ENCODE measurements around the gene NCBP2L. TPM values are rescaled to one million over a fixed set of nuclear protein-coding genes. Genes with fewer than 3 reads are reported as not detected.

Gene NCBP2L
- total RNA-seq, 1 donor from 2014 or later: not detected

GRCh38 chrX:107760304-107761077 lies 17.0 kb upstream of the NCBP2L start:
- Mint-ChIP-seq H3K36me3 (no peaks in the 10 kb centered on the region), H3K27me3 (ENCODE audit: low read depth) (peaks cover 20% of the 10 kb centered on the region), H3K9me3 (peaks cover 4% of the 10 kb centered on the region), H3K4me1 (no peaks in the 10 kb centered on the region), H3K27ac (no peak overlapping the region), H3K4me3 (no peak overlapping the region)
- no peak for TF ChIP-seq CTCF (IDR thresholded peaks at IDR 0.05; ENCODE audit: unreplicated experiment)
- DNase-seq (ENCODE audit: low spot score in 2 of 2, unreplicated experiment in 2 of 2): no peak

GRCh38 chrX:107763647-107764046 lies 13.9 kb upstream of the NCBP2L start:
- TF ChIP-seq CTCF (IDR thresholded peaks at IDR 0.05; ENCODE audit: unreplicated experiment): no peak
- no peaks in the 10 kb centered on the region for H3K36me3 Mint-ChIP-seq
- DNase-seq (ENCODE audit: low spot score in 2 of 2, unreplicated experiment in 2 of 2): no peak
- H3K27me3 Mint-ChIP-seq (ENCODE audit: low read depth): peaks cover 19% of the 10 kb centered on the region
- no peak overlapping the region for H3K4me3 Mint-ChIP-seq
- H3K4me1 Mint-ChIP-seq: no peaks in the 10 kb centered on the region
- H3K9me3 Mint-ChIP-seq: peaks cover 7% of the 10 kb centered on the region
- H3K27ac Mint-ChIP-seq: no peak overlapping the region

- Mint-ChIP-seq H3K4me3 (no peak overlapping the region), H3K27ac (no peak overlapping the region)
Measured at GRCh38 chrX:107764845-107765608, 12.5 kb upstream of the NCBP2L start.

GRCh38 chrX:107766470-107767150 lies 10.9 kb upstream of the NCBP2L start:
- no peak for DNase-seq (ENCODE audit: low spot score in 2 of 2, unreplicated experiment in 2 of 2)

More at GRCh38 chrX:107764845-107765608, 12.5 kb upstream of the NCBP2L start:
- TF ChIP-seq CTCF (IDR thresholded peaks at IDR 0.05; ENCODE audit: unreplicated experiment): no peak
- DNase-seq (ENCODE audit: low spot score in 2 of 2, unreplicated experiment in 2 of 2): no peak
- Mint-ChIP-seq H3K36me3 (no peaks in the 10 kb centered on the region), H3K4me1 (no peaks in the 10 kb centered on the region), H3K27me3 (ENCODE audit: low read depth) (peaks cover 14% of the 10 kb centered on the region), H3K9me3 (peaks cover 8% of the 10 kb centered on the region)

More at GRCh38 chrX:107766470-107767150, 10.9 kb upstream of the NCBP2L start:
- Mint-ChIP-seq H3K36me3 (no peaks in the 10 kb centered on the region), H3K4me3 (no peak overlapping the region), H3K9me3 (peaks cover 8% of the 10 kb centered on the region), H3K27me3 (ENCODE audit: low read depth) (peaks cover 15% of the 10 kb centered on the region), H3K4me1 (no peaks in the 10 kb centered on the region), H3K27ac (no peak overlapping the region)
- TF ChIP-seq CTCF (IDR thresholded peaks at IDR 0.05; ENCODE audit: unreplicated experiment): no peak

Measured in mesothelial cell of epicardium (in vitro differentiated cells).